Ishikawa (cell line): ENCODE data around the gene SLC6A16.

Experiments used
- CEBPB ChIP-seq: IDR thresholded peaks from 2 replicates; pipeline ENCODE4 v1.6.1; 2012
- CREB1 ChIP-seq: IDR thresholded peaks from 2 replicates; pipeline ENCODE4 v1.6.1; 2012; ENCODE audit warnings: low read depth
- MAX ChIP-seq: IDR thresholded peaks from 2 replicates; pipeline ENCODE4 v1.6.1; 2012
- RAD21 ChIP-seq: IDR thresholded peaks from 2 replicates; pipeline ENCODE4 v1.6.1; 2012; ENCODE audit warnings: low read depth
- REST ChIP-seq: IDR thresholded peaks from 2 replicates; pipeline ENCODE4 v1.6.1; 2012; ENCODE audit warnings: low read depth, mild to moderate bottlenecking
- TAF1 ChIP-seq: IDR thresholded peaks from 2 replicates; pipeline ENCODE4 v1.6.1; 2012; ENCODE audit warnings: low read depth, mild to moderate bottlenecking
- TCF12 ChIP-seq: IDR thresholded peaks from 2 replicates; pipeline ENCODE4 v1.6.1; 2012; ENCODE audit warnings: low read depth
- TEAD4 ChIP-seq: IDR thresholded peaks from 2 replicates; pipeline ENCODE4 v1.6.1; 2012
- USF1 ChIP-seq: IDR thresholded peaks from 2 replicates; pipeline ENCODE4 v1.6.1; 2012
- YY1 ChIP-seq: IDR thresholded peaks from 2 replicates; pipeline ENCODE4 v1.6.1; 2012; ENCODE audit warnings: low read depth

GRCh38 chr19:49272204-49272603 lies 52.8 kb downstream of the SLC6A16 start:
- TF ChIP-seq REST (no peak), YY1 (no peak), CEBPB (no peak), RAD21 (no peak), TEAD4 (no peak), TCF12 (no peak), USF1 (no peak), MAX (no peak), TAF1 (no peak), CREB1 (no peak)
